Activated CD4-positive, alpha-beta T cell treated with anti-CD3 and anti-CD28 coated beads, Interleukin-2, amount 10 ng/mL, durations not matched to agents 7 days and 5 days (primary cell): Measurements from ENCODE around the gene BPIFA2. TPM values are rescaled to one million over a fixed set of nuclear protein-coding genes. Genes with fewer than 3 reads are reported as not detected.
"Not testable (repeated sequence)": the region's sequence is repeated elsewhere in the genome, so short reads cannot be mapped to it uniquely, and the experiment has no call there.

Source experiments
- CTCF ChIA-PET: fragments of 350-600 bp; sonication (Branson Sonifier 250); formaldehyde crosslinking; loops from one replicate; lab custom pipeline; 2021; ENCODE audit warnings: antibody characterized with exemption; lab: Charles Lee
- POLR2A ChIA-PET: fragments of 350-600 bp; sonication (Branson Sonifier 250); formaldehyde crosslinking; loops from one replicate; lab custom pipeline; 2021; ENCODE audit warnings: antibody characterized with exemption; lab: Charles Lee
- DNase-seq: peaks from one replicate; pipeline ENCODE4 v3.0.0-alpha.2; 2020
- H3K27ac Mint-ChIP-seq: one replicate; pipeline ENCODE4 v1.8.0; 2021; ENCODE audit warnings: mild to moderate bottlenecking, moderate library complexity, mixed read lengths
- H3K27me3 Mint-ChIP-seq: one replicate; pipeline ENCODE4 v1.8.0; 2021; ENCODE audit warnings: mixed read lengths
- H3K36me3 Mint-ChIP-seq: one replicate; pipeline ENCODE4 v1.8.0; 2021; ENCODE audit warnings: low read depth, mixed read lengths
- H3K4me1 Mint-ChIP-seq: one replicate; pipeline ENCODE4 v1.8.0; 2021; ENCODE audit warnings: mixed read lengths
- H3K4me3 Mint-ChIP-seq: one replicate; pipeline ENCODE4 v1.8.0; 2021; ENCODE audit warnings: mild to moderate bottlenecking, moderate library complexity, mixed read lengths
- H3K9me3 Mint-ChIP-seq: one replicate; pipeline ENCODE4 v1.8.0; 2021; ENCODE audit warnings: mixed read lengths
- total RNA-seq, 2 experiments: library from RNA; stranded (reverse); gene quantifications; one replicate each; pipeline ENCODE4 v1.2.3, GENCODE V29; 2021

Gene BPIFA2
- total RNA-seq, 2 experiments from 2014 or later = not detected

- peaks cover 12% of the 10 kb centered on the region for H3K9me3 Mint-ChIP-seq
- no peaks in the 10 kb centered on the region for H3K27me3 Mint-ChIP-seq
- H3K4me3 Mint-ChIP-seq = no peak overlapping the region
- H3K27ac Mint-ChIP-seq = no peak overlapping the region
- H3K36me3 Mint-ChIP-seq = no peaks in the 10 kb centered on the region
- no peaks in the 10 kb centered on the region for H3K4me1 Mint-ChIP-seq
- DNase-seq = no peak
- ChIA-PET POLR2A (no interaction called here), CTCF (no interaction called here)
Measured at GRCh38 chr20:33165416-33166055, 2.4 kb upstream of the BPIFA2 start.

GRCh38 chr20:33166533-33167113 lies 1.3 kb upstream of the BPIFA2 start:
- CTCF ChIA-PET = no interaction called here
- Mint-ChIP-seq H3K27me3 (no peaks in the 10 kb centered on the region), H3K27ac (no peak overlapping the region), H3K9me3 (peaks cover 14% of the 10 kb centered on the region), H3K36me3 (no peaks in the 10 kb centered on the region), H3K4me1 (no peaks in the 10 kb centered on the region), H3K4me3 (no peak overlapping the region)
- POLR2A ChIA-PET = no interaction called here
- DNase-seq = no peak

- H3K36me3 Mint-ChIP-seq = no peaks in the 10 kb centered on the region
- POLR2A ChIA-PET = no interaction called here
- no peak for DNase-seq
Measured at GRCh38 chr20:33169176-33169794, 1.3 kb downstream of the BPIFA2 start.

DNA sequence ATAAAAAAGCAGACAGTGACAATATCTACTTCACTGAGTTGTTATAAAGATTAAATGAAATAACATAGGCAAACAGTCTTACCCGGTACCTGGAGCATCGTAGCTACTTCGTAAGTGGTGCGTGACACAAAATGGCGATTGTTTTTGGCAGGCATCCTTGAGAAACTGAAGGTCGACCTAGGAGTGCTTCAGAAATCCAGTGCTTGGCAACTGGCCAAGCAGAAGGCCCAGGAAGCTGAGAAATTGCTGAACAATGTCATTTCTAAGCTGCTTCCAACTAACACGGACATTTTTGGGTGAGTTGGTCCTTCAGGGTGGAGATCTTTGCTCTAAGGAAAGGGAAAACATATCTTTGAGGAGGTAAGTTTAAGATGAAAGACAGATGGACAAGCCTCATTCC lies 4.8 kb downstream of the BPIFA2 start:
- no peak overlapping the region for H3K4me3 Mint-ChIP-seq
- no peaks in the 10 kb centered on the region for H3K36me3 Mint-ChIP-seq
- CTCF ChIA-PET = no interaction called here
- H3K27ac Mint-ChIP-seq = no peak overlapping the region
- DNase-seq = no peak
- POLR2A ChIA-PET = no interaction called here
- H3K4me1 Mint-ChIP-seq = no peaks in the 10 kb centered on the region
- peaks cover 14% of the 10 kb centered on the region for H3K9me3 Mint-ChIP-seq
- no peaks in the 10 kb centered on the region for H3K27me3 Mint-ChIP-seq

More at GRCh38 chr20:33169176-33169794, 1.3 kb downstream of the BPIFA2 start:
- CTCF ChIA-PET = interaction anchor here (0.8 kb wide), 1 partner anchor 20 kb away, joined by 4 read pairs; no protein-coding TSS in a partner anchor
- Mint-ChIP-seq H3K9me3 (peaks cover 14% of the 10 kb centered on the region), H3K27me3 (no peaks in the 10 kb centered on the region), H3K4me3 (no peak overlapping the region), H3K27ac (no peak overlapping the region), H3K4me1 (no peaks in the 10 kb centered on the region)

GRCh38 chr20:33175123-33175522 lies 7.2 kb downstream of the BPIFA2 start:
- ChIA-PET POLR2A (no interaction called here), CTCF (no interaction called here)
- Mint-ChIP-seq H3K4me1 (no peaks in the 10 kb centered on the region), H3K27me3 (no peaks in the 10 kb centered on the region), H3K4me3 (no peak overlapping the region), H3K9me3 (peaks cover 2% of the 10 kb centered on the region), H3K27ac (no peak overlapping the region), H3K36me3 (no peaks in the 10 kb centered on the region)
- DNase-seq = no peak

GRCh38 chr20:33176101-33176500 lies 8.1 kb downstream of the BPIFA2 start:
- Mint-ChIP-seq H3K27me3 (no peaks in the 10 kb centered on the region), H3K9me3 (no peaks in the 10 kb centered on the region), H3K4me1 (no peaks in the 10 kb centered on the region), H3K27ac (no peak overlapping the region), H3K36me3 (no peaks in the 10 kb centered on the region), H3K4me3 (no peak overlapping the region)
- DNase-seq = no peak
- ChIA-PET POLR2A (no interaction called here), CTCF (interaction anchor here (1.1 kb wide), 1 partner anchor 80 kb away, joined by 3 read pairs; no protein-coding TSS in a partner anchor)

GRCh38 chr20:33177866-33178265 lies 9.9 kb downstream of the BPIFA2 start:
- H3K4me1 Mint-ChIP-seq = no peaks in the 10 kb centered on the region
- no peaks in the 10 kb centered on the region for H3K27me3 Mint-ChIP-seq
- no peaks in the 10 kb centered on the region for H3K36me3 Mint-ChIP-seq
- ChIA-PET POLR2A (no interaction called here), CTCF (no interaction called here)
- H3K9me3 Mint-ChIP-seq = no peaks in the 10 kb centered on the region
- DNase-seq = no peak
- no peak overlapping the region for H3K27ac Mint-ChIP-seq
- H3K4me3 Mint-ChIP-seq = no peak overlapping the region

GRCh38 chr20:33178726-33179125 lies 10.8 kb downstream of the BPIFA2 start:
- no peak for DNase-seq
- no peaks in the 10 kb centered on the region for H3K27me3 Mint-ChIP-seq
- no peak overlapping the region for H3K4me3 Mint-ChIP-seq
- no peak overlapping the region for H3K27ac Mint-ChIP-seq
- POLR2A ChIA-PET = no interaction called here
- no peaks in the 10 kb centered on the region for H3K4me1 Mint-ChIP-seq
- no peaks in the 10 kb centered on the region for H3K36me3 Mint-ChIP-seq
- CTCF ChIA-PET = no interaction called here
- no peaks in the 10 kb centered on the region for H3K9me3 Mint-ChIP-seq

GRCh38 chr20:33180169-33180568 lies 12.2 kb downstream of the BPIFA2 start:
- CTCF ChIA-PET = no interaction called here
- H3K4me3 Mint-ChIP-seq = no peak overlapping the region
- no peaks in the 10 kb centered on the region for H3K27me3 Mint-ChIP-seq
- POLR2A ChIA-PET = no interaction called here
- H3K27ac Mint-ChIP-seq = no peak overlapping the region
- no peak for DNase-seq
- no peaks in the 10 kb centered on the region for H3K9me3 Mint-ChIP-seq
- no peaks in the 10 kb centered on the region for H3K4me1 Mint-ChIP-seq
- H3K36me3 Mint-ChIP-seq = no peaks in the 10 kb centered on the region

GRCh38 chr20:33181482-33182093 lies 13.6 kb downstream of the BPIFA2 start:
- H3K4me3 Mint-ChIP-seq = no peak overlapping the region

DNA sequence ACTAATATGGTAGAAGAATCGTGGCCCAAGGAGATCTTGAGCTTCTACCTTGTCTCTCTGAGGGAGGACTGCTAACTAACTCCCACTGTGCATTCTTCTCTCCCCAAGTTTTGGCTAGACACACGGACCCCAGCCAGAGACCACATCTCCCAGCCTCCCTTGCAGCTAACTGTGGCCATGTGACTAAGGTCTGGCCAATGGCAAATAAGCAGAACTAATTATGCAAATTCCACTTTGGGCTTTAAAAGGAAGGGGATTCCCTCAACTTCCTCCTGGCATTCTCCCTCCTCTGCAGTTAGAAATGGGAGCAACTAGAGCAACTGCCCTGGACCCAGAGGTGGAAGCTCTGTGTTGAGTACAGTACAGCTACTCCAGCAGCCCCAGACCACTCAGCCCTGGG lies 15.4 kb downstream of the BPIFA2 start:
- H3K4me1 Mint-ChIP-seq = no peaks in the 10 kb centered on the region
- H3K27ac Mint-ChIP-seq = no peak overlapping the region
- CTCF ChIA-PET = no interaction called here
- POLR2A ChIA-PET = no interaction called here
- DNase-seq = no peak
- H3K27me3 Mint-ChIP-seq = no peaks in the 10 kb centered on the region
- no peak overlapping the region for H3K4me3 Mint-ChIP-seq
- H3K9me3 Mint-ChIP-seq = no peaks in the 10 kb centered on the region
- no peaks in the 10 kb centered on the region for H3K36me3 Mint-ChIP-seq

More at GRCh38 chr20:33181482-33182093, 13.6 kb downstream of the BPIFA2 start:
- CTCF ChIA-PET = no interaction called here
- DNase-seq = no peak
- Mint-ChIP-seq H3K27me3 (no peaks in the 10 kb centered on the region), H3K4me1 (no peaks in the 10 kb centered on the region), H3K9me3 (no peaks in the 10 kb centered on the region), H3K36me3 (no peaks in the 10 kb centered on the region), H3K27ac (no peak overlapping the region)
- POLR2A ChIA-PET = no interaction called here

DNA sequence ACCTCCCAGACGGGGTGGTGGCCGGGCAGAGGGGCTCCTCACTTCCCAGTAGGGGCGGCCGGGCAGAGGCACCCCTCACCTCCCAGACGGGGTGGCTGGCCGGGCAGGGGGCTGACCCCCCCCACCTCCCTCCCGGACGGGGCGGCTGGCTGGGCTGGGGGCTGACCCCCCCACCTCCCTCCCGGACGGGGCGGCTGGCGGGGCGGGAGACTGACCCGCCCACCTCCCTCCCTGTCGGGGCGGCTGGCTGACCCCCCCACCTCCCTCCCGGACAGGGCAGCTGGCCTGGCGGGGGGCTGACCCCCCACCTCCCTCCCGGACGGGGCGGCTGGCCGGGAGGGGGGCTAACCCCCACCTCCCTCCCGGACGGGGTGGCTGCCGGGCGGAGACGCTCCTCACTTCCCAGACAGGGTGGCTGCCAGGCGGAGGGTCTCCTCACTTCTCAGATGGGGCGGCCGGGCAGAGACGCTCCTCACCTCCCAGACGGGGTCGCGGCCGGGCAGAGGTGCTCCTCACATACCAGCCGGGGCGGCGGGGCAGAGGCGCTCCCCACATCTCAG lies 17.2 kb downstream of the BPIFA2 start:
- H3K4me3 Mint-ChIP-seq, H3K27ac Mint-ChIP-seq, CTCF ChIA-PET, H3K36me3 Mint-ChIP-seq, H3K4me1 Mint-ChIP-seq, H3K9me3 Mint-ChIP-seq, H3K27me3 Mint-ChIP-seq, DNase-seq, POLR2A ChIA-PET: not testable (repeated sequence)

DNA sequence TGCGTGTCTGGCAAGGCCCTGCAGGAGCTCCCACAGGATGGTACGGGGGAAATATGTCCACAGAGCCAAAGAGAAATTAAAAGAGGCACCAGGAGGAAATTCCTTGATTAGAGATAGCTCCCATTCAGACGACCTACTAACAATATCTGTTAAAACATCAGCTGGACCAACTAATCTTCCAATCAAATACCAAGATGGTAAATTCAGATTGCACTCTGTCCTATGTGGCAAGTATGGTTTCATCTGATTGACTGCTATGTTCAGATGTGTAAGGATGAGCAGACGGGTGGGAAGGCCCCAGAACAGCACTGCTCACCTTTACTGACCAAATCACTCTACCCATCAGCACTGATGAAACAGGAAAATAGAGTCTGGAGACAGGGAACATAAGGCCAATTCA lies 19.5 kb downstream of the BPIFA2 start:
- CTCF ChIA-PET = no interaction called here
- POLR2A ChIA-PET = no interaction called here

More for the DNA sequence above, 19.5 kb downstream of the BPIFA2 start:
- H3K36me3 Mint-ChIP-seq = no peaks in the 10 kb centered on the region
- no peaks in the 10 kb centered on the region for H3K9me3 Mint-ChIP-seq
- H3K4me1 Mint-ChIP-seq = no peaks in the 10 kb centered on the region
- DNase-seq = no peak
- no peaks in the 10 kb centered on the region for H3K27me3 Mint-ChIP-seq
- H3K27ac Mint-ChIP-seq = no peak overlapping the region
- H3K4me3 Mint-ChIP-seq = no peak overlapping the region
